ENCODE data around the gene RAD54L.
"Not testable (repeated sequence)": the region's sequence is repeated elsewhere in the genome, so short reads cannot be mapped to it uniquely, and the experiment has no call there.

RAD54L gene

GRCh38 chr1:46238865-46239264 lies 8.7 kb upstream of the RAD54L start:
- in situ Hi-C loops (cut with HindIII; ENCODE audit: low sequenced_read_pairs), result not testable (repeated sequence)

GRCh38 chr1:46241733-46242132 lies 5.8 kb upstream of the RAD54L start:
- in situ Hi-C loops (cut with HindIII; ENCODE audit: low sequenced_read_pairs), result not testable (repeated sequence)

GRCh38 chr1:46242918-46243317 lies 4.6 kb upstream of the RAD54L start:
- in situ Hi-C loops (cut with HindIII; ENCODE audit: low sequenced_read_pairs), result no loop called here

GRCh38 chr1:46243831-46244230 lies 3.7 kb upstream of the RAD54L start:
- in situ Hi-C loops (cut with HindIII; ENCODE audit: low sequenced_read_pairs), result not testable (repeated sequence)

GRCh38 chr1:46244656-46245371 lies 2.7 kb upstream of the RAD54L start:
- in situ Hi-C loops (cut with HindIII; ENCODE audit: low sequenced_read_pairs), result no loop called here

GRCh38 chr1:46246136-46246535 lies 1.4 kb upstream of the RAD54L start:
- in situ Hi-C loops (cut with HindIII; ENCODE audit: low sequenced_read_pairs), result not testable (repeated sequence)

GRCh38 chr1:46246548-46247435 lies 771 bp upstream of the RAD54L start:
- in situ Hi-C loops (cut with HindIII; ENCODE audit: low sequenced_read_pairs), result no loop called here

GRCh38 chr1:46248122-46248920 lies 758 bp downstream of the RAD54L start:
- in situ Hi-C loops (cut with HindIII; ENCODE audit: low sequenced_read_pairs), result no loop called here

- in situ Hi-C loops (cut with HindIII; ENCODE audit: low sequenced_read_pairs), result no loop called here
Observed at GRCh38 chr1:46254668-46255067, 7.1 kb downstream of the RAD54L start.

- in situ Hi-C loops (cut with HindIII; ENCODE audit: low sequenced_read_pairs), result no loop called here
Observed at GRCh38 chr1:46256523-46256922, 9.0 kb downstream of the RAD54L start.

- in situ Hi-C loops (cut with HindIII; ENCODE audit: low sequenced_read_pairs), result no loop called here
Observed at GRCh38 chr1:46262508-46262907, 14.9 kb downstream of the RAD54L start.

GRCh38 chr1:46263146-46263545 lies 15.6 kb downstream of the RAD54L start:
- in situ Hi-C loops (cut with HindIII; ENCODE audit: low sequenced_read_pairs), result no loop called here

GRCh38 chr1:46268578-46268977 lies 21.0 kb downstream of the RAD54L start:
- in situ Hi-C loops (cut with HindIII; ENCODE audit: low sequenced_read_pairs), result no loop called here

GRCh38 chr1:46274225-46275029 lies 26.9 kb downstream of the RAD54L start:
- in situ Hi-C loops (cut with HindIII; ENCODE audit: low sequenced_read_pairs), result no loop called here

GRCh38 chr1:46275030-46275337 lies 27.4 kb downstream of the RAD54L start:
- in situ Hi-C loops (cut with HindIII; ENCODE audit: low sequenced_read_pairs), result no loop called here

- in situ Hi-C loops (cut with HindIII; ENCODE audit: low sequenced_read_pairs), result no loop called here
Observed at GRCh38 chr1:46277658-46278373, 30.3 kb downstream of the RAD54L start.

- in situ Hi-C loops (cut with HindIII; ENCODE audit: low sequenced_read_pairs), result no loop called here
Observed at GRCh38 chr1:46278807-46279206, 31.2 kb downstream of the RAD54L start.

GRCh38 chr1:46280092-46280491 lies 32.5 kb downstream of the RAD54L start:
- in situ Hi-C loops (cut with HindIII; ENCODE audit: low sequenced_read_pairs), result no loop called here

- in situ Hi-C loops (cut with HindIII; ENCODE audit: low sequenced_read_pairs), result no loop called here
Observed at GRCh38 chr1:46281021-46281420, 33.5 kb downstream of the RAD54L start.

- in situ Hi-C loops (cut with HindIII; ENCODE audit: low sequenced_read_pairs), result no loop called here
Observed at GRCh38 chr1:46284058-46284457, 36.5 kb downstream of the RAD54L start.

All from DLD1 (cell line).